OCI-LY7 (cell line): Measurements from ENCODE around the gene COG7. TPM values are rescaled to one million over a fixed set of nuclear protein-coding genes. Genes with fewer than 3 reads are reported as not detected.

Experiments
- BruUV-seq: library from RNA; stranded (reverse); fragments of 400-500 nt; replicated peaks from 2 replicates; lab custom pipeline; 2021; lab: Mats Ljungman, UMichigan
- CTCF ChIA-PET: fragments of 300-600 bp; sonication (Branson Sonifier 250); formaldehyde crosslinking; loops from one replicate; lab custom pipeline; 2022; ENCODE audit warnings: antibody characterized with exemption; ENCODE audit not compliant: unreplicated experiment; lab: Charles Lee
- POLR2A ChIA-PET: fragments of 300-600 bp; sonication (Branson Sonifier 250); formaldehyde crosslinking; loops from one replicate; lab custom pipeline; 2022; ENCODE audit warnings: antibody characterized with exemption; lab: Charles Lee
- DNase-seq: peaks from one replicate; pipeline ENCODE4 v3.0.0-alpha.2; 2015; ENCODE audit warnings: low spot score
- H2AFZ ChIP-seq: fragments of 200-600 bp; sonication (generic), shearing (Covaris generic); 2 replicates; pipeline ENCODE4 v1.6.1; 2014; ENCODE audit warnings: mild to moderate bottlenecking, antibody characterized with exemption, low read length, moderate library complexity
- H3K27ac ChIP-seq: fragments of 200-600 bp; sonication (generic); 2 replicates; pipeline ENCODE4 v1.5.1; 2014; ENCODE audit warnings: mixed run types, low read depth, mild to moderate bottlenecking, moderate library complexity, low read length, inconsistent platforms; ENCODE audit not compliant: poor library complexity, severe bottlenecking
- H3K36me3 ChIP-seq: fragments of 200-600 bp; sonication (generic); 2 replicates; pipeline ENCODE4 v1.6.1; 2014; ENCODE audit warnings: mild to moderate bottlenecking, antibody characterized with exemption, low read length, moderate library complexity, mixed read lengths; ENCODE audit not compliant: insufficient read depth
- H3K4me1 ChIP-seq: fragments of 200-600 bp; sonication (generic); 2 replicates; pipeline ENCODE4 v1.5.1; 2014; ENCODE audit warnings: mild to moderate bottlenecking, low read length; ENCODE audit not compliant: insufficient read depth, poor library complexity, severe bottlenecking
- H3K4me2 ChIP-seq: fragments of 200-600 bp; sonication (generic); 2 replicates; pipeline ENCODE4 v1.6.1; 2014; ENCODE audit warnings: mild to moderate bottlenecking, low read length
- H3K4me3 ChIP-seq: fragments of 200-600 bp; sonication (generic); 2 replicates; pipeline ENCODE4 v1.5.1; 2014; ENCODE audit warnings: mild to moderate bottlenecking, low read depth, low read length; ENCODE audit not compliant: poor library complexity, severe bottlenecking
- H3K79me2 ChIP-seq: fragments of 200-600 bp; sonication (generic); 2 replicates; pipeline ENCODE4 v1.6.1; 2016; ENCODE audit warnings: low read depth, mild to moderate bottlenecking, low read length, moderate library complexity, mixed read lengths; ENCODE audit not compliant: insufficient read depth
- H3K9me2 ChIP-seq: fragments of 200-600 bp; sonication (generic); 2 replicates; pipeline ENCODE4 v1.6.1; 2016; ENCODE audit warnings: mild to moderate bottlenecking, low read length, mixed read lengths; ENCODE audit not compliant: insufficient read depth
- H3K9me3 ChIP-seq: fragments of 200-600 bp; sonication (generic); 2 replicates; pipeline ENCODE4 v1.6.1; 2014; ENCODE audit warnings: mild to moderate bottlenecking, mixed run types, low read length, mixed read lengths
- H4K20me1 ChIP-seq: fragments of 200-600 bp; sonication (generic); 2 replicates; pipeline ENCODE4 v1.6.1; 2014; ENCODE audit warnings: mild to moderate bottlenecking, antibody characterized with exemption, low read length, moderate library complexity, mixed read lengths; ENCODE audit not compliant: insufficient read depth
- CTCF ChIP-seq: fragments of 200-600 bp; sonication (generic); conservative IDR thresholded peaks from 2 replicates; pipeline ENCODE4 v1.5.1; 2014; ENCODE audit warnings: mild to moderate bottlenecking, antibody characterized with exemption, low read length, moderate library complexity, mixed read lengths
- EZH2phosphoT487 ChIP-seq: fragments of 200-600 bp; sonication (generic); IDR thresholded peaks from 2 replicates; pipeline ENCODE4 v1.6.1; 2018; ENCODE audit warnings: low read depth, borderline replicate concordance, mild to moderate bottlenecking, mixed run types, antibody characterized with exemption, low read length, moderate library complexity, mixed read lengths
- intact Hi-C: fragments of 100-400 bp; cut with micrococcal nuclease; formaldehyde crosslinking; loops from one replicate; pipeline ENCODE4 v1.10.0; 2022; ENCODE audit not compliant: unreplicated experiment
- total RNA-seq, 2 experiments: library from RNA; depleted of rRNA in 1 of 2; stranded (reverse); fragments of >200 nt in 1 of 2; shearing (Covaris generic) in 1 of 2; gene quantifications; 2 replicates each; pipeline ENCODE4 v1.2.3, GENCODE V29; 2014 to 2022

COG7 gene
- total RNA-seq, 2 experiments from 2014 or later: 11.4 to 21.0 TPM

GRCh38 chr16:23420011-23420410 is 33.0 kb downstream of the COG7 start:
- TF ChIP-seq CTCF: no peak
- no peak for TF ChIP-seq EZH2phosphoT487
- H3K4me2 ChIP-seq: no peak overlapping the region
- no peaks in the 10 kb centered on the region for H3K9me2 ChIP-seq
- H3K4me3 ChIP-seq: no peak overlapping the region
- POLR2A ChIA-PET: interaction anchor here (0.7 kb wide), 1 partner anchor 236 kb away, joined by 3 read pairs; no protein-coding TSS in a partner anchor
- H3K79me2 ChIP-seq: no peaks in the 10 kb centered on the region
- BruUV-seq: no TSS peak
- H2AFZ ChIP-seq: no peak overlapping the region
- CTCF ChIA-PET: interaction anchor here (1.2 kb wide), 1 partner anchor 14 kb away, joined by 3 read pairs; no protein-coding TSS in a partner anchor
- H4K20me1 ChIP-seq: no peaks in the 10 kb centered on the region
- no peaks in the 10 kb centered on the region for H3K4me1 ChIP-seq
- H3K36me3 ChIP-seq: no peaks in the 10 kb centered on the region; the same call in 1 of the 2 replicates
- no peak overlapping the region for H3K27ac ChIP-seq
- H3K9me3 ChIP-seq: no peaks in the 10 kb centered on the region
- intact Hi-C loops: no loop called here
- no peak for DNase-seq

- H3K79me2 ChIP-seq: no peaks in the 10 kb centered on the region
Measured at GRCh38 chr16:23416816-23417215, 36.2 kb downstream of the COG7 start.

More at GRCh38 chr16:23416816-23417215, 36.2 kb downstream of the COG7 start:
- POLR2A ChIA-PET: no interaction called here
- H3K4me1 ChIP-seq: no peaks in the 10 kb centered on the region
- H2AFZ ChIP-seq: no peak overlapping the region
- no peak overlapping the region for H3K4me2 ChIP-seq
- no peak overlapping the region for H3K27ac ChIP-seq
- BruUV-seq: no TSS peak
- DNase-seq: no peak
- CTCF ChIA-PET: no interaction called here
- TF ChIP-seq EZH2phosphoT487: no peak
- TF ChIP-seq CTCF: no peak
- no peaks in the 10 kb centered on the region for H3K9me3 ChIP-seq
- no peaks in the 10 kb centered on the region for H4K20me1 ChIP-seq
- H3K36me3 ChIP-seq: 0 out of 2 replicates have a peak, but pooled peaks cover 2% of the 10 kb centered on the region
- no peaks in the 10 kb centered on the region for H3K9me2 ChIP-seq
- intact Hi-C loops: no loop called here
- H3K4me3 ChIP-seq: no peak overlapping the region
